BJ (cell line): ENCODE data around the gene RPE65. TPM values are rescaled to one million over a fixed set of nuclear protein-coding genes. Genes with fewer than 3 reads are reported as not detected.
"Not testable (repeated sequence)": the region's sequence is repeated elsewhere in the genome, so short reads cannot be mapped to it uniquely, and the experiment has no call there.

Source experiments
- CTCF ChIA-PET: fragments of 350-600 bp; formaldehyde crosslinking; extraction: SDS; loops from one replicate; lab custom pipeline; 2021; ENCODE audit warnings: antibody characterized with exemption, inconsistent platforms; lab: Yijun Ruan, JAX
- POLR2A ChIA-PET: fragments of 300-600 bp; sonication (Branson Sonifier 250); formaldehyde crosslinking; extraction: SDS; loops from one replicate; lab custom pipeline; 2021; ENCODE audit warnings: antibody characterized with exemption; lab: Charles Lee
- DNase-seq: peaks from one replicate; pipeline ENCODE4 v3.0.0-alpha.2; 2011; ENCODE audit warnings: low read depth
- H3K27me3 ChIP-seq: 2 replicates; pipeline ENCODE4 v1.6.0; 2011; ENCODE audit warnings: low read length; ENCODE audit not compliant: control insufficient read depth, insufficient read depth
- H3K36me3 ChIP-seq: 2 replicates; pipeline ENCODE4 v1.5.1; 2011; ENCODE audit warnings: low read length; ENCODE audit not compliant: control insufficient read depth, insufficient read depth
- H3K4me3 ChIP-seq: 2 replicates; pipeline ENCODE4 v1.5.1; 2011; ENCODE audit warnings: low read depth, mild to moderate bottlenecking, control low read depth, low read length
- polyA plus RNA-seq: library from polyadenylated mRNA; depleted of rRNA; stranded (reverse); fragments of >200 nt; gene quantifications from 2 replicates; pipeline ENCODE4 v1.2.3, GENCODE V29; 2011
- TF ChIP-seq, protein P1 (sequence below): IDR thresholded peaks from 2 replicates; pipeline ENCODE4 v1.5.1; 2011; ENCODE audit warnings: low read depth, mild to moderate bottlenecking, control low read depth, inconsistent platforms, low read length, moderate library complexity; ENCODE audit not compliant: insufficient read depth

RPE65 gene
- polyA plus RNA-seq, 1 experiment = not detected

DNA sequence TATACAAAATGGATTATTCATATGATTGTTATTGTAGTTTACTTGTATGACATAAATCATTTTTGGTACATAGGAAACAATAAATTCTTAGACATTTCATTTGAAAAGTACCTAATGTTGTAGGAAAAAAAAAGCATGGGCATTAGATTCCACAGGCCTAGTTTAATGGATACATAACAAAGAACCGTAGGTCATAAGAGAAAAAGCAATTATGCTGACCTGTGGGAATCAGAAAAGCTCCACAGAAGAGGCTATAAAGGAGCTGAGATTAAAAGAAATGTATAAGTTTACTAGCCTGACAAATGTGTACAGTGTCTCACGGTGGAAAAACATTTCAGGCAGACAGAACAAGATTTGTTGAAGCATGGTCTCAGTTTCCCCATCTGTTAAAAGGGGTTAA, 43.4 kb upstream of the RPE65 start:
- TF ChIP-seq, protein P1, sequence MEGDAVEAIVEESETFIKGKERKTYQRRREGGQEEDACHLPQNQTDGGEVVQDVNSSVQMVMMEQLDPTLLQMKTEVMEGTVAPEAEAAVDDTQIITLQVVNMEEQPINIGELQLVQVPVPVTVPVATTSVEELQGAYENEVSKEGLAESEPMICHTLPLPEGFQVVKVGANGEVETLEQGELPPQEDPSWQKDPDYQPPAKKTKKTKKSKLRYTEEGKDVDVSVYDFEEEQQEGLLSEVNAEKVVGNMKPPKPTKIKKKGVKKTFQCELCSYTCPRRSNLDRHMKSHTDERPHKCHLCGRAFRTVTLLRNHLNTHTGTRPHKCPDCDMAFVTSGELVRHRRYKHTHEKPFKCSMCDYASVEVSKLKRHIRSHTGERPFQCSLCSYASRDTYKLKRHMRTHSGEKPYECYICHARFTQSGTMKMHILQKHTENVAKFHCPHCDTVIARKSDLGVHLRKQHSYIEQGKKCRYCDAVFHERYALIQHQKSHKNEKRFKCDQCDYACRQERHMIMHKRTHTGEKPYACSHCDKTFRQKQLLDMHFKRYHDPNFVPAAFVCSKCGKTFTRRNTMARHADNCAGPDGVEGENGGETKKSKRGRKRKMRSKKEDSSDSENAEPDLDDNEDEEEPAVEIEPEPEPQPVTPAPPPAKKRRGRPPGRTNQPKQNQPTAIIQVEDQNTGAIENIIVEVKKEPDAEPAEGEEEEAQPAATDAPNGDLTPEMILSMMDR = no peak
- DNase-seq = no peak
- ChIA-PET POLR2A (no interaction called here), CTCF (interaction anchor here (0.6 kb wide), 1 partner anchor 140 kb away, joined by 4 read pairs; no protein-coding TSS in a partner anchor)
- Histone ChIP-seq H3K36me3 (no peaks in the 10 kb centered on the region), H3K27me3 (no peaks in the 10 kb centered on the region), H3K4me3 (no peak overlapping the region)

DNA sequence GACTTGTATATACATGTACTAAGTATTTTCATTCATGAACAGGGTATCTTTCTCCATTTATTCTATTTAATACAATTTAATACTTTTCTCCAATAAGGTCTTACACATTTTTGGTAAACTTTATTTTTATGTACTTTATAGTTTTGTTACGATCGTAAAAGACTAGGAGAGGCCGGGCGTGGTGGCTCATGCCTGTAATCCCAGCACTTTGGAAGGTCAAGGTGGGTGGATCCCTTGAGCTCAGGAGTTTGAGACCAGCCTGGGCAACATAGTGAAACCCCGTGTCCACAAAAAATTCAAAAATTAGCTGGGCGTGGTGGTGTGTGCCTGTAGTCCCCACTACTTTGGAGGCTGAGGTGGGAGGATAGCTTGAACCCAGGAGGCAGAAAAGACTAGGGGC, 42.5 kb upstream of the RPE65 start:
- CTCF ChIA-PET = interaction anchor here (0.6 kb wide), 1 partner anchor 476 kb away, joined by 3 read pairs; no protein-coding TSS in a partner anchor
- H3K27me3 ChIP-seq, H3K4me3 ChIP-seq, H3K36me3 ChIP-seq, POLR2A ChIA-PET, DNase-seq: not testable (repeated sequence)

DNA sequence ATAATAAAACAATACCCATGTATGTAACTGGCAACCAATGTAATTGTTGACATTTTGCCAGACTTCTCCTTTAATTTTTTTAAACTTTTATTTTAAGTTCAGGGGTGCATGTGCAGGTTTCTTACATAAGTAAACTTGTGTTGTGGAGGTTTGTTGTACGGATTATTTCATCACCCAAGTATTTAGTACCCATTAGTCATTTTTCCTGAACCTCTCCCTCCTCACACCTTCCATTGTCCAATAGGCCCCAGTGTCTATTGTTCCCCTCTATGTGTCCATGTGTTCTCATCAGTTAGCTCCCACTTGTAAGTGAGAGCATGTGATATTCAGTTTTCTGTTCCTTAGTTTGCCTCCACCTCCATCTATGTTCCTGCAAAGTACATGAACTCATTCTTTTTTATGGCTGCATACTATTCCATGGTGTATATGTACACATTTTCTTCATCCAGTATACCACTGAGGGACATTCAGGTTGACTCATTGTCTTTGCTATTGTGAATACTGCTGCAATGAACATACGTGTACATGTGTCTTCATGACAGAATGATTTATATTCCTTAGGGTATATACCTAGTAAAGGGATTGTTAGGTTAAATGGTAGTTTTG, 40.4 kb upstream of the RPE65 start:
- H3K4me3 ChIP-seq = no peak overlapping the region
- no peaks in the 10 kb centered on the region for H3K27me3 ChIP-seq
- H3K36me3 ChIP-seq = no peaks in the 10 kb centered on the region
- no peak for DNase-seq
- POLR2A ChIA-PET = no interaction called here
- TF ChIP-seq, protein P1 = no peak
- CTCF ChIA-PET = no interaction called here

DNA sequence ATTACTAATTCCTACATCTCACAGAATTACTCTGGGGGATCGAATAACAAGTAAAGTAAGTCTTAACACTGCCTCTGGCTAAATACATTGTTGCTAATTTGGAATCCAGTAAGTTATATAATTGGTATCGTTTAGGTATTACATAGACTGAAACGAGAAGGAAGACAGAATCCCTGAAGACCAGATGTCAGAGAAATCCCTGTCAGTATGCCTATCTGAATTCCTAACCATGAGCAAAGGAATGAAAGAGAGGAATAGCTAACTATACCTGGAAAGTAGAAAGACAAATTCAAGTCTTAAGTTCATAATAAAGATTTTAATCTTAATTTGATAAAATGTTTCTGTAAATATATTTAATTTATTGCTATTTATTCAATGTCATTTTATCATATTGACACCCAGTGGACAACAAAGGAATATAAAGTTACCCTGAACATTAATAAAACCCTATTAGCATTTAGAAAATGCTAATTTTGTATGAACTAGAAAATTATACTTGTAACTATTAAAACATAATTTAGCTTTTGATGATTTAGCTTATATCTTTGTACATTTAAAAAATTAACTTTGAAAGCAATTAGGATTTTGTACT, 35.8 kb upstream of the RPE65 start:
- Histone ChIP-seq H3K4me3 (no peak overlapping the region), H3K27me3 (no peaks in the 10 kb centered on the region), H3K36me3 (no peaks in the 10 kb centered on the region)
- TF ChIP-seq, protein P1 = no peak
- POLR2A ChIA-PET = no interaction called here
- DNase-seq = no peak
- CTCF ChIA-PET = interaction anchor here (1.6 kb wide), 1 partner anchor 11 kb away, joined by 11 read pairs; the partner anchor contains the start of gene DEPDC1

DNA sequence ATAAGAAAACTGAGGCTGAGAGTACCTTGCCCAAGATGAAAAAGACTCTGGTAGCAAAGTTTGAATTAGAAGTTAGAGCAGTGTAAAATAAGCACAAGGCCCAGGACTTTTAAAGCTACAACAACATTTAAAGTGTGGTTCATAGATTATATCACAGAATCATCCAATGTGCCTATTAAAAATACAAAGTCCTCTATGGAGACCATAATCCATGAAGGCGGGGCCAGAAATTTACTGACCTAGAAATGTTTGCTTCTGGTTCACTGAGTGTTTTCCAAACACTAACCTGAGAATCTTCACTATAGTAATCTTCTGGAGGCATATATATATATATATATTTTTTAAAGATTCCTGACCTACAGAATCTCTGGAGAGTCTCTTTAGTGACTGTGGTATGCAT, 34.9 kb upstream of the RPE65 start:
- Histone ChIP-seq H3K4me3 (no peak overlapping the region), H3K27me3 (no peaks in the 10 kb centered on the region), H3K36me3 (no peaks in the 10 kb centered on the region)
- CTCF ChIA-PET = interaction anchor here (1.6 kb wide), 1 partner anchor 12 kb away, joined by 11 read pairs; the partner anchor contains the start of gene DEPDC1
- no peak for DNase-seq
- TF ChIP-seq, protein P1 = no peak
- POLR2A ChIA-PET = no interaction called here

DNA sequence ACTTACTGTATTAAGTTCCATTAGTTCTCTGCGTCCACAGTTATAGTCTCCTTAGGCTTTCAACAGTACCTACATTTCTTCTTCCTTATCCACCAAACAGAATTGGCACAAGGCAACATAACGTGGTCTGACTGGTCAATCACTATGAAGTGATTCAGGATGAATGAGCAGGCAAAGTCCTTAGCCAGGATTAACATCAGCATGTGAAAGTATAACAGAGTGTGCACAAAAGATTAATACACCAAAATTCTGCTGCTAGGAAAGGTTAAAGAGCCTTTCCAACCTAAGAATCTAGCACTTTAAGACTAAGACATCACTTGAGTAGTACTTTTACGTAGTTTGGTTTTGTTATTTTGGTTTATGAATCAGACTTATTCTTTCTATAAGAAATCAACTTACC, 31.3 kb upstream of the RPE65 start:
- no peaks in the 10 kb centered on the region for H3K36me3 ChIP-seq
- CTCF ChIA-PET = no interaction called here

More for the DNA sequence above, 31.3 kb upstream of the RPE65 start:
- H3K27me3 ChIP-seq = no peaks in the 10 kb centered on the region
- H3K4me3 ChIP-seq = no peak overlapping the region
- DNase-seq = no peak
- TF ChIP-seq, protein P1 = no peak
- POLR2A ChIA-PET = no interaction called here
